Ishikawa (cell line): ENCODE data around the gene LEKR1.

Experiments used
- CREB1 ChIP-seq: IDR thresholded peaks from 2 replicates; pipeline ENCODE4 v1.6.1; 2012; ENCODE audit warnings: low read depth
- EGR1 ChIP-seq: IDR thresholded peaks from 2 replicates; pipeline ENCODE4 v1.6.1; 2012
- EP300 ChIP-seq: IDR thresholded peaks from 2 replicates; pipeline ENCODE4 v1.6.1; 2012; ENCODE audit warnings: borderline replicate concordance
- MAX ChIP-seq: IDR thresholded peaks from 2 replicates; pipeline ENCODE4 v1.6.1; 2012
- NFIC ChIP-seq: IDR thresholded peaks from 2 replicates; pipeline ENCODE4 v1.6.1; 2012
- RAD21 ChIP-seq: IDR thresholded peaks from 2 replicates; pipeline ENCODE4 v1.6.1; 2012; ENCODE audit warnings: low read depth
- REST ChIP-seq: IDR thresholded peaks from 2 replicates; pipeline ENCODE4 v1.6.1; 2012; ENCODE audit warnings: low read depth, mild to moderate bottlenecking
- TAF1 ChIP-seq: IDR thresholded peaks from 2 replicates; pipeline ENCODE4 v1.6.1; 2012; ENCODE audit warnings: low read depth, mild to moderate bottlenecking

- TF ChIP-seq NFIC (no peak), EGR1 (no peak), TAF1 (no peak), RAD21 (no peak), EP300 (no peak), REST (no peak), MAX (no peak), CREB1 (no peak)
These were observed 261.2 kb downstream of the LEKR1 start for GRCh38 chr3:157087373-157087772.
